COR-L47 (cell line): ENCODE data around the gene COX4I1.
"Not testable (repeated sequence)": the region's sequence is repeated elsewhere in the genome, so short reads cannot be mapped to it uniquely, and the experiment has no call there.

Experiments used
- DNase-seq: peaks from one replicate; lab custom pipeline; 2025; lab: John Stamatoyannopoulos, UW

COX4I1 gene

DNA sequence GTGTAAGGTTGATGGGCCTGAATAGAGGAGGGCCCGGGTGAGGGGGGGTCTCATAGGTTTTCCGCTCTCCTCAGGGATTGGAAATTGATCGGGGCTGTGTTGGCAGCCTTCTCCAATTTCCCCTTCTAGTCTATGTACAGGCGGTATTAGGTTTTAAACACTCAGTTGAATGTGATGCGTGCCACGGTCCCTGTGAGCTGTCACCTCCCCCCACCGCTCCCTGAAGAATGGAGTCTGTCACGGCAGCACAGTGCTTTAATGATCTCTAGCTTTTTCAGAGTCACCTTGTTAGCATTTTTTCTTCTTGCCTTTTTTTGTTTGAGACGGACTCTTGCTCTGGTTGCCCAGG, 800 bp downstream of the COX4I1 start:
- DNase-seq: no peak

DNA sequence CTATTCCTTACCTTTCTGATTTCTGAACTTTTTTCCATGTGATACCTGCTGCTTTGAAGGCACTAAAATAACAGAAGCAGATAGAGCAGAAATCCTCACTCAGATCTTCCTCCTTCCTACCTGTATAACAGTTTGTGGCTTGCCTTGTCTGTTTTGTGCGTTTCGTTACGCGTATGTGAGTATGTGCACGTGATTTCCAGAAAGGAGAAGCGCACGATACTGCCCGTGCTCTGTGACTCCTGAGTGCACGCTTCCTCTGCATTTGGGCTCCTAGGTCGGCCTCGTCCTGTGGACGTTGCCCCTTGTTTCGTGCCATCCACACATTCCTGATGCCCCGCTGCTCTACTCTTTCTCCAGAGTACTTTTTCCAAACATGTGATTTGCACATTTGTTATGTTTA, 4.1 kb downstream of the COX4I1 start:
- no peak for DNase-seq

DNA sequence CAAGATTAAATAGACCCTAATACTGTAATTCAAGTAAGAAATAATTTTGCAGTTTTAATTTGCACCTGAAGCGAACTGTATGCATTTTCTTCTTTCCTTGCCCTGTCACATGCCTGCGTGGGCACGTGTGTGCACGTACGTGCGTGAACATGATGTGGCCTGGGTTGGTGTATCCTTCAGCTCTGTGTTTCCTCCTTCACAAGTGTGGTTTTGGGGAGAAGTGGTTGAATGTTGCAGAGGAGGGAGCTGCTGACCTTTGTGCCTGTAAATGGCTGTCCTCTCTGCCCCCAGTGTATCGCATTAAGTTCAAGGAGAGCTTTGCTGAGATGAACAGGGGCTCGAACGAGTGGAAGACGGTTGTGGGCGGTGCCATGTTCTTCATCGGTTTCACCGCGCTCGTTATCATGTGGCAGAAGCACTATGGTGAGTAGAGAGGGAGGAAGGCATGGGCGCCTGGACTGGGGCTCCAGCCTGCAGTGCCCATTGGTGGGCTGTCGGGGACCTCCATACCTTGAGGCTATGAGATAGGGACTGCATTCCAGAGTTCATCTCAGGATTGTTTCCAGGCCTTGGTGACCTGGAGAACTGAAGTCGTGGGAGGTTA, 6.0 kb downstream of the COX4I1 start:
- DNase-seq: no peak

DNA sequence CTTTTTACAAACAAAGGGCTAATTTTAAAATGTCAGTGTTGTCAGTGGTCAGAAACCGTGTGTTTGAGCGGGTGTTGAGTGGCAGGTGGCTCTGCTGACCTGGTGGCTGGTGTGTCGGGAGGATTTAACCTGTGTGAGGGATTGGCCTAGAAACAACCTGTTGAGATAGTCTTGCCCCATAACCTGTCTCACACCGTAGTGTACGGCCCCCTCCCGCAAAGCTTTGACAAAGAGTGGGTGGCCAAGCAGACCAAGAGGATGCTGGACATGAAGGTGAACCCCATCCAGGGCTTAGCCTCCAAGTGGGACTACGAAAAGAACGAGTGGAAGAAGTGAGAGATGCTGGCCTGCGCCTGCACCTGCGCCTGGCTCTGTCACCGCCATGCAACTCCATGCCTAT, 7.0 kb downstream of the COX4I1 start:
- DNase-seq: no peak

GRCh38 chr16:85807340-85807739, 7.8 kb downstream of the COX4I1 start:
- not testable (repeated sequence) for DNase-seq

GRCh38 chr16:85808104-85808503, 8.6 kb downstream of the COX4I1 start:
- DNase-seq: not testable (repeated sequence)

DNA sequence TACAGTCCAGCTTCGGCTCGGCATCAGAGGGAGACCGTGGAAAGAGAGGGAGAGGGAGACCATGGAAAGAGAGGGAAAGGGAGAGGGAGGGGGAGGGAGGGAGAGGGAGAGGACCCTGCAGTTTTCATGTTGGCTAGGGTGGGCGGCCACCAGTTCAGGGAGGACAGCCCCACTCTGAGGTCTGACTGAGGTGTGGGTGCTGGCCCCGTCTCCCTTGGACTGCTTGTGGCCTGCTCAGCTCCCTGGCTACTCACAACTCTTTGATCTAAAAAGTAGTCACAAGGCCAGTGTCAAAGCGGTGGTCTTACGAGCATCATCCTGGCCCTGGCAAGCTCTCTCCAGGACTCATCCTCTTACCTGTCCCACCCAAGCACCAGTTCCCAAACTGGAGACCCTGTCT, 9.4 kb downstream of the COX4I1 start:
- no peak for DNase-seq

- DNase-seq: no peak
Measured at GRCh38 chr16:85809645-85810044, 10.2 kb downstream of the COX4I1 start.

DNA sequence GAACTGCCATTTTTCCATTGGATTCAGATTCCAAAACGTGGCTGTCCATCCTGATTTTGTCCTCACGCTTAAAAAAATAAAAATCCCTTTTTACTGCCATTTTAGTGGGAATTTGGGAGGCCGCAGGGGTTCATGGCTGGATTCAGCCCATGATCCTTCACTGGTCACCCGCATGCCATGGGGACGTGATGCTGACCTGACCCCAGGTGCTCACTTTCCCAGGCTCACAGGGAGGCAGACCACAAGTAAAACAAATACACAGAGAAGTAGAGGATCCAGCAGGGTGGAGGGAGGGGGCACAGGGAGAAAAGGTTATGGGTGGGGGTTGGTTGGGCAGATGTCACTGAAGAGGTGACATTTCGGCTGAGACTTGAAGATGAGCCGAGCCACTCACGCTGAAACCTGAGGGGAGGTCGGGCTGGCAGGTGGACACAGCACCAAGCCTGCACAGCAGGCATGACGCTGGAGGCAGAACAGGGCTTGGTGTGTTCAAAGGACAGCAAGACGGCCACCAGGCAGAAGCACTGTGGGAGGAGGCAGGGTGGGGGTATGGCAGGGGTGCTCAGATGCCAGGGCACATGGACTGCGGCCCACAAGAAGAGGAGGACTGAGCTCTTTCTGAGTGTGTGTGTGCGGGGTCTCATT, 10.7 kb downstream of the COX4I1 start:
- DNase-seq: no peak

DNA sequence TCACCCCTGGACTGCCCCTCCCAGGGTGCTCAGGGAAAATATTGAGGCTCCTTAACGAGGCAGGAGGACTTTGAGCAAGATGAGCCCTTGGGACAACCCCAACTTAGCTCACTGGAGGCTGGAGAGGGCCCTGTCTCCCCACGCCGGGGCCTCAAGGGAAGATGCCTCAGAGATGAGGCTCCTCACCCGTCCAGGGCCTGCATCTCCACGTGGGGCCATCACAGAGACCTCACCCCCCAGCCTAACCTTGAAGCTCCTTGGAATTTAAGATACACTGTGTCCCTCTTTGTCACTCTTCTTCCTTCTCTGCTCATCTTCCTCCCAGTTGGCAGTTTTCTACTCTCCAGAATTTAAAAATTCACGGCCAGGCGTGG, 11.2 kb downstream of the COX4I1 start:
- DNase-seq: no peak

- DNase-seq: no peak
Measured at GRCh38 chr16:85812031-85812807, 12.7 kb downstream of the COX4I1 start.

DNA sequence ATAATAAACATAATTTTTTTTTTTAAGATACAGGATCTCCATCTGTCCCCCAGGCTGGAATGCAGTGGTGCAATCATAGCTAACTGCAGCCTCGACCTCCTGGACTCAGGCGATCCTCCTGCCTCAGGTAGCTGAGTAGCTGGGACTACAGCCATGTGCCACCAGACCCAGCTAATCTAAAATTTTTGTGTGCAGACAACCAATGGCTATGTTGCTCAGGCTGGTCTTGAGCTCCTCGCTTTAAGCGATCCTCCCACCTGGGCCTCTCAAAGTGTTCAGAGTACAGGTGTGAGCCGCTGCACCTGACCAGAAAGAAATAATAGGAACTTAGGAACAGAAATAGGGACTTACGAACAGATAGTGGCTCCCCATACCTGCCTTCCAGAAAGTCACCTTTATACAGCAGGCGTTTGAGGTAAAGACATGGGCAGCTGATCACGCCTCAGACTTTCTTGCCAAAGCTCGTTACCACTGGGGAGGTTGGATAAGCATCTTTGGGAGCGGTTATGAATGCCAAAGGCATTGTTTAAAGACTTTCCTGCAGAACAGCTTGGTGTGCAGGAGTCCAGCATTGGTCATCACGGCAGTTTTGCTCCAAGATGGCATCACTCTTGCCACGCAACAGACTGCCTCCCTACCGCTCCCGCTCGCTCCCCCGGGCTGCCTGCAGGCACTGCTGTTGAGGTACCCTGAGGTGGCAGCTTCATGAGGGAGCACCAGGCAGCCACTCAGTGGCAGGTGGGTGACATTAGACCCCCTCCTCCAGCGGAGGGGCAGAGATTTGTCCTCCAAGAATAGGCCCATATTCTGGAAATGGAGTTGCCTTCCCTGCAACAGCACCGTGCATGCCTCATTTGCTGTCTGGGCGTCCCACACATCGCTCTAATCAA, 13.6 kb downstream of the COX4I1 start:
- DNase-seq: no peak

DNA sequence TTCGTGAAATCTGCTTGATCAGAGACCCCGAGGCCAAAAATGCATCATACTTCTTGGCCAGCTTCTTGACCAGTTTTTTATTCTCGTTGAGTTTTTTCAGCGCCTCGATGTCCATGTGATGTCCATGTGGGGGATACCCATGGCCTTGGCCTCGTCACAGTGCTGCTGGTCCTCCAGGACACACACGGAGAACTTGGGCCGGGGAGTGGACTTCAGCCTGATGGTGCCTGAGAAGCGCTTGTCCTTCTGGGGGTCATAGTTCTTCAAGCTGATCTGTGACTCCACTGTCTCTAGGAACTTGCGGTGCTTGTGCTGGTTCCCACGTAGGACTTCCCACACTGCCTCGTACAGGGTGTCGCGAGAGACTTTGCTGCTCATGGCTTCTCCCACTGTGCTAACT, 16.7 kb downstream of the COX4I1 start:
- no peak for DNase-seq

DNA sequence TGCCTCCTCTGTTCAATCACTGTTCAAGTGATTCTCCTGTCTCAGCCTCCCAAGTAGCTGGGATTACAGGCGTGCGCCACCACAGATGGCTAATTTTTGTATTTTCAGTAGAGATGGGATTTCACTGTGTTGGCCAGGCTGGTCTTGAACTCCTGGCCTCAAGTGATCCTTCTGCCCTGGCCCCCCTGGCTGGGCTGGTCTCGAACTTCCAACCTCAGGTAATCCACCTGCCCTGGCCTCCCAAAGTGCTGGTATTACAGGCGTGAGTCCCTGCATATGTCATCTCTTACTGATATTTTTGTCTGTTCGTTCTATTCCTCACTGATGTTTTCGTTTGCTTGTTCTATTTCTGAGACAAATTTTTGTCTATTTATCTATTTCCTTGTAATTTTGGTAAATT, 17.7 kb downstream of the COX4I1 start:
- DNase-seq: not testable (repeated sequence)

GRCh38 chr16:85819245-85819644, 19.8 kb downstream of the COX4I1 start:
- DNase-seq: peak; percentile 42

- no peak for DNase-seq
Measured at GRCh38 chr16:85819771-85820170, 20.3 kb downstream of the COX4I1 start.

- DNase-seq: no peak
Measured at GRCh38 chr16:85820604-85821372, 21.3 kb downstream of the COX4I1 start.

- DNase-seq: peak; percentile 52
Measured at GRCh38 chr16:85821390-85822135, 22.1 kb downstream of the COX4I1 start.

- DNase-seq: no peak
Measured at GRCh38 chr16:85822145-85822544, 22.6 kb downstream of the COX4I1 start.

GRCh38 chr16:85823328-85823920, 23.9 kb downstream of the COX4I1 start:
- no peak for DNase-seq
